Subcutaneous abdominal adipose tissue (tissue), 5 donors: ENCODE results near the gene ANKRD27.

Source experiments
- H3K27ac ChIP-seq: one replicate; pipeline ENCODE4 v1.7.0; 2013; ENCODE audit warnings: low read depth, mild to moderate bottlenecking, inconsistent platforms, low read length, moderate library complexity
- H3K27me3 ChIP-seq, 5 donors: one replicate each; pipeline ENCODE4 v1.7.0; 2013; ENCODE audit warnings: low read length in 5 of 5, inconsistent platforms in 1 of 5; ENCODE audit not compliant: control insufficient read depth in 5 of 5, insufficient read depth in 4 of 5
- H3K36me3 ChIP-seq, 5 donors: one replicate each; pipeline ENCODE4 v1.7.0; 2013; ENCODE audit warnings: low read length in 5 of 5; ENCODE audit not compliant: control insufficient read depth in 5 of 5, insufficient read depth in 5 of 5
- H3K4me1 ChIP-seq, 5 donors: one replicate each; pipeline ENCODE4 v1.7.0; 2013; ENCODE audit warnings: low read length in 5 of 5, mild to moderate bottlenecking in 3 of 5, moderate library complexity in 1 of 5; ENCODE audit not compliant: control insufficient read depth in 5 of 5, insufficient read depth in 5 of 5
- H3K4me3 ChIP-seq, 5 donors: one replicate each; pipeline ENCODE4 v1.7.0; 2013; ENCODE audit warnings: low read length in 5 of 5, low read depth in 1 of 5
- H3K9ac ChIP-seq, 5 donors: one replicate each; pipeline ENCODE4 v1.7.0; 2013; ENCODE audit warnings: low read length in 5 of 5, mild to moderate bottlenecking in 4 of 5, moderate library complexity in 3 of 5
- H3K9me3 ChIP-seq, 5 donors: one replicate each; pipeline ENCODE4 v1.7.0; 2013; ENCODE audit warnings: low read length in 5 of 5; ENCODE audit not compliant: control insufficient read depth in 5 of 5
- donor health status: healthy.
- donor health status: healthy.
- donor health status: healthy.
- donor health status: healthy.
- donor health status: healthy.

The ANKRD27 gene

DNA sequence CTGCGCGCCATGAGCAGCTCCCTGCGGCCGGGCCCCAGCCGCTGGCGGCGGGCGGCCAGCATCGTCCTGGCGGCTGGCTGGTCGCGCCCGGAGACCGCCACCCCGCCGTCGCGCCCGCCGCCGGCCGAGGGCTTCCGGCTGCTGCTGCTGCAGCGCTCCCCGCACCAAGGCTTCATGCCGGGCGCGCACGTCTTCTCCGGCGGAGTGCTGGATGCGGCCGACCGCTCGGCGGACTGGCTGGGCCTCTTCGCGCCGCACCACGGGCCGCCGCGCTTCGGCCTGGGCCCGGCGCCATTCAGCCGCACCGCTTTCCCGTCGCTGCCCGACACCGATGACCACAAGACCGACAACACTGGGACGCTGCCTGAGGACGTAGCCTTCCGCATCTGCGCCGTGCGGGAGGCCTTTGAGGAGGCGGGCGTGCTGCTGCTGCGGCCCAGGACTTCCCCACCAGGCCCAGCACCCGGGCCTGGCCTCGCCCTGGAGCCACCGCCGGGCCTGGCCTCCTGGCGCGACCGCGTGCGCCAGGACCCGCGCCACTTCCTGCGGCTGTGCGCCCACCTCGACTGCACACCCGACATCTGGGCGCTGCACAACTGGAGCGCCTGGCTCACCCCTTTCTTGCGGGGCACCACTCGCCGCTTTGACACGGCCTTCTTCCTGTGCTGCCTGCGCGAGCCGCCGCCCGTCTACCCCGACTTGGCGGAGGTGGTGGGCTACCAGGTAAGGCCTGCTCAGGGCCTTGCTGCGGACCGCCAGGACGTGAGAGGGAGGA is 17.2 kb upstream of the ANKRD27 start:
- Histone ChIP-seq H3K27me3 (no peaks in the 10 kb centered on the region), H3K4me1 (peaks cover 9 to 56% (median 52%) of the 10 kb centered on the region in 5 donors), H3K36me3 (no peaks in the 10 kb centered on the region), H3K4me3 (peak overlapping the region in 4 of 5 donors; percentile 79 to 91 (median 80)), H3K9ac (peak overlapping the region; percentile 73 to 93 (median 83)), H3K9me3 (no peaks in the 10 kb centered on the region), H3K27ac (peak overlapping the region; percentile 62)

- Histone ChIP-seq H3K27ac (peak within 1 kb of the TSS; percentile 62), H3K4me1 (peaks cover 7 to 49% (median 45%) of the 10 kb centered on the region in 5 donors)
Measured at GRCh38 chr19:32691291-32691951, 16.4 kb upstream of the ANKRD27 start, which contains the start of gene NUDT19. NUDT19 (plus strand) TSS chr19:32691821; CDS start chr19:32691961, 140 bp downstream.

GRCh38 chr19:32688311-32688710 is 13.3 kb upstream of the ANKRD27 start:
- Histone ChIP-seq H3K27me3 (no peaks in the 10 kb centered on the region), H3K36me3 (peaks cover 0 to 5% (median 5%) of the 10 kb centered on the region in 5 donors), H3K4me1 (peaks cover 7 to 21% (median 18%) of the 10 kb centered on the region in 5 donors), H3K9ac (no peak overlapping the region), H3K27ac (no peak overlapping the region), H3K9me3 (no peaks in the 10 kb centered on the region), H3K4me3 (no peak overlapping the region)

More at GRCh38 chr19:32691291-32691951, 16.4 kb upstream of the ANKRD27 start, which contains the start of gene NUDT19:
- no peaks in the 10 kb centered on the region for H3K27me3 ChIP-seq
- H3K4me3 ChIP-seq: peak within 1 kb of the TSS; percentile 75 to 91 (median 80)
- H3K9me3 ChIP-seq: no peaks in the 10 kb centered on the region
- peaks cover 0 to 5% (median 5%) of the 10 kb centered on the region in 5 donors for H3K36me3 ChIP-seq
- H3K9ac ChIP-seq: peak within 1 kb of the TSS; percentile 73 to 93 (median 83)

- Histone ChIP-seq H3K4me3 (no peak overlapping the region), H3K36me3 (peaks cover 0 to 5% (median 5%) of the 10 kb centered on the region in 5 donors), H3K9ac (no peak overlapping the region), H3K27ac (no peak overlapping the region), H3K27me3 (no peaks in the 10 kb centered on the region), H3K9me3 (no peaks in the 10 kb centered on the region), H3K4me1 (peaks cover 5 to 15% (median 12%) of the 10 kb centered on the region in 5 donors)
Measured at GRCh38 chr19:32687681-32688080, 12.7 kb upstream of the ANKRD27 start.

DNA sequence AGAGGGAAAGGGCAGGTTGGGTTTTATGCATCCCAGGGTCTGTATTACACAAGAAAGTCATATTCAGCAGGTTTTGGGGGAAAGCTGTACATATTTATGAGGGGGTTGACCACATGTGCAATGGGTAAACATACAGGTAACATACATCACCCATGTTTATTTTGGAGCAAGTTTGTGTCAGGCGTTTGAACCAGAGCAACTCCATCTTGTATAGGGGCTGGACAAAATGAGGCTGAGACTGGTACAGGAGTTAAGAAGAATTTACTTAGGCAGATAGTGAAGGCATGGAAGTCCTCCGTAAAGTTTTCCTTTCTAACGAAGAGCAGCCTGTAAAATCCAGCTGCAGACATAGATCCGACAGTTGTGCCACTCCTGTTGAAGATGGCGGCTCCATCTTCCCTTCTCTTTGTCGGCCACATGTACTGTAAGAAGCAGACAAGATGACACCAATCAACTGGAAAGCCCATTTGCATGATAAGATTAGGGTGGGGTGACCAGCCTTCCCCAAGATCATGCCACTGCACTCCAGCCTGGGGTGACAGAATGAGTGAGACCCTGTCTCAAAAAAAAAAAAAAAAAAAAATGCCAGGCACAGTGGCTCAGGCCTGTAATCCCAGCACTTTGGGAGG is 12.0 kb upstream of the ANKRD27 start:
- Histone ChIP-seq H3K9me3 (no peaks in the 10 kb centered on the region), H3K27me3 (no peaks in the 10 kb centered on the region), H3K9ac (no peak overlapping the region), H3K4me3 (no peak overlapping the region), H3K4me1 (peaks cover 4 to 9% (median 7%) of the 10 kb centered on the region in 5 donors), H3K36me3 (peaks cover 0 to 5% (median 5%) of the 10 kb centered on the region in 5 donors), H3K27ac (no peak overlapping the region)

DNA sequence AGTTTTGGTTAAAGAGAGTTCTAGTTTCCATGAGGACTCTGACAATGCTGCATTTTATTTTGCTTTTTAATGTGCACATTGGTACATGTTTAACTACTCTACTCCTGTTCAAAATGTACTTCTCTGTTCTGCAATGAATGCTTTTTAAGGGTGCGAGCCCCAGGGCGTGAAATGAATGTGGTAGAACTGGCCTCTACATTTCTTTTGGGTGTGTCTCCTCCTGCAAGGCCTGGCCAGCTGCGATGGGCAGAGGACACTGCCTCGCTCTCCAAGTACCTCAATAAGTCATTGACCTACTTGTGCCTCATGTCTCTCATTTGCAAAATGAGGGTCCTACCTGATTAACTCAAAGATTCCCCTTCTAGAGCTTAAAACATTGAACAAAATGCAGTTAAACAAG is 7.3 kb upstream of the ANKRD27 start:
- peaks cover 0 to 3% (median 0%) of the 10 kb centered on the region in 5 donors for H3K4me1 ChIP-seq
- peaks cover 0 to 5% (median 5%) of the 10 kb centered on the region in 5 donors for H3K36me3 ChIP-seq
- H3K9ac ChIP-seq: no peak overlapping the region
- no peaks in the 10 kb centered on the region for H3K9me3 ChIP-seq
- no peaks in the 10 kb centered on the region for H3K27me3 ChIP-seq
- no peak overlapping the region for H3K4me3 ChIP-seq
- H3K27ac ChIP-seq: no peak overlapping the region

GRCh38 chr19:32680986-32681385 is 6.0 kb upstream of the ANKRD27 start:
- H3K9ac ChIP-seq: no peak overlapping the region
- H3K36me3 ChIP-seq: no peaks in the 10 kb centered on the region
- peaks cover 0 to 13% (median 8%) of the 10 kb centered on the region in 5 donors for H3K4me1 ChIP-seq
- no peak overlapping the region for H3K4me3 ChIP-seq
- no peaks in the 10 kb centered on the region for H3K9me3 ChIP-seq
- H3K27ac ChIP-seq: no peak overlapping the region
- H3K27me3 ChIP-seq: peaks cover 3 to 11% (median 5%) of the 10 kb centered on the region in 5 donors

- peaks cover 7 to 41% (median 29%) of the 10 kb centered on the region in 5 donors for H3K4me1 ChIP-seq
- no peak overlapping the region for H3K27ac ChIP-seq
- no peaks in the 10 kb centered on the region for H3K36me3 ChIP-seq
- peaks cover 3 to 12% (median 6%) of the 10 kb centered on the region in 5 donors for H3K27me3 ChIP-seq
- H3K4me3 ChIP-seq: no peak overlapping the region
- H3K9me3 ChIP-seq: no peaks in the 10 kb centered on the region
- no peak overlapping the region for H3K9ac ChIP-seq
Measured at GRCh38 chr19:32677657-32678056, 2.7 kb upstream of the ANKRD27 start.

DNA sequence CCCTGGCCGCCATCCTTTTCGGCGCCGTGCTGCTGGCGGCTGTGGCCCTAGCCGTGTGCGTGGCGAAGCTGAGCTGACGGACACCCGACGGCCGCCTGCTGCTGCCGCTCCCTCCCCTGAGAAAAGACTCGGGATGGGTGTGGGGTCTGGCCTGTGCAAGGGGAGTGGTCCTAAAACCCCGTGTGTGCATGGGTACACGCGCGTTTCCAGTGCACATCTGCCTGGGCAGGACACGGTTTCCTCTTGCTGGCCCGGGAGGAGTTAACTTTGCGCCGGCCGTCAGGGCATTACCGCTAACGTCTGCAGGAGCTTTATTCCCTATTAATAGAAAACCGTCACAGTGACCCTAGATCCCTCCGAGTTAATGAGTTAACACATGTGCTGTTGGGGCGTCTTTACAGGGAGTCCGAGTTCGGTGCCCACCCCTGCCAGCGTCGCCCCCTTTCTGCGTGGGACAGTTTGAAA is 1.9 kb upstream of the ANKRD27 start:
- H3K27ac ChIP-seq: no peak overlapping the region
- H3K36me3 ChIP-seq: no peaks in the 10 kb centered on the region
- H3K4me1 ChIP-seq: peaks cover 10 to 47% (median 33%) of the 10 kb centered on the region in 5 donors
- H3K9ac ChIP-seq: no peak overlapping the region
- H3K27me3 ChIP-seq: peaks cover 3 to 12% (median 6%) of the 10 kb centered on the region in 5 donors
- no peaks in the 10 kb centered on the region for H3K9me3 ChIP-seq
- H3K4me3 ChIP-seq: peak overlapping the region in 2 of 5 donors; percentile 91 to 93
